ENCODE data around the gene C2orf76.

DNA sequence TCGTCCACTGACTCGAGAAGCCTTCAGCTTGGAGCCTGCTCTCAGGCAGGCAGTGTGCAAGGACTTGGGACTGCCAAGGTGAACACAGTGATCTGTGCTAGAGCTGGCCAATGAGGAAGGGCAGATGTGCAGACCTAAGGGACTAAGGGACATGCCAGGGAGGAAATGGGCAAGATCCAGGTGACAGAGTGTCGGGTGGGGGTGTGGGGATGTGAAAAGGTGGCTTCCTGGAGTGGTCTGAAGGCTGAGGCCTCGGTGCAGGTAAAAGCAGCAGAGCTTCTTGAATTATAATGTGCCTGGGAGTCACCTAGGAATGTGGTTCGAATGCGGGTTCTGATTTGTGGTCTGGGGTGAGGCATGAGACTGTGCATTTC, 101.0 kb downstream of the C2orf76 start:
- TF ChIP-seq, protein P1, sequence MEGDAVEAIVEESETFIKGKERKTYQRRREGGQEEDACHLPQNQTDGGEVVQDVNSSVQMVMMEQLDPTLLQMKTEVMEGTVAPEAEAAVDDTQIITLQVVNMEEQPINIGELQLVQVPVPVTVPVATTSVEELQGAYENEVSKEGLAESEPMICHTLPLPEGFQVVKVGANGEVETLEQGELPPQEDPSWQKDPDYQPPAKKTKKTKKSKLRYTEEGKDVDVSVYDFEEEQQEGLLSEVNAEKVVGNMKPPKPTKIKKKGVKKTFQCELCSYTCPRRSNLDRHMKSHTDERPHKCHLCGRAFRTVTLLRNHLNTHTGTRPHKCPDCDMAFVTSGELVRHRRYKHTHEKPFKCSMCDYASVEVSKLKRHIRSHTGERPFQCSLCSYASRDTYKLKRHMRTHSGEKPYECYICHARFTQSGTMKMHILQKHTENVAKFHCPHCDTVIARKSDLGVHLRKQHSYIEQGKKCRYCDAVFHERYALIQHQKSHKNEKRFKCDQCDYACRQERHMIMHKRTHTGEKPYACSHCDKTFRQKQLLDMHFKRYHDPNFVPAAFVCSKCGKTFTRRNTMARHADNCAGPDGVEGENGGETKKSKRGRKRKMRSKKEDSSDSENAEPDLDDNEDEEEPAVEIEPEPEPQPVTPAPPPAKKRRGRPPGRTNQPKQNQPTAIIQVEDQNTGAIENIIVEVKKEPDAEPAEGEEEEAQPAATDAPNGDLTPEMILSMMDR (IDR thresholded peaks at IDR 0.05; ENCODE audit: insufficient read depth, low read length), result no peak
- no peak for TF ChIP-seq GABPA (IDR thresholded peaks at IDR 0.05; ENCODE audit: low read depth)
- TF ChIP-seq POLR2AphosphoS5 (IDR thresholded peaks at IDR 0.05; ENCODE audit: low read depth), result no peak
